Mesothelial cell of epicardium (in vitro differentiated cells): ENCODE data around the gene BTNL3. TPM values are rescaled to one million over a fixed set of nuclear protein-coding genes. Genes with fewer than 3 reads are reported as not detected.
"Not testable (repeated sequence)": the region's sequence is repeated elsewhere in the genome, so short reads cannot be mapped to it uniquely, and the experiment has no call there.

Experiments used
- DNase-seq, 2 experiments: peaks; one replicate each; pipeline ENCODE4 v3.0.0; 2021; ENCODE audit warnings: low spot score in 2 of 2; ENCODE audit not compliant: unreplicated experiment in 2 of 2
- H3K27ac Mint-ChIP-seq: 2 replicates; pipeline ENCODE4 v1.8.0; 2021; ENCODE audit warnings: mixed read lengths
- H3K27me3 Mint-ChIP-seq: 2 replicates; pipeline ENCODE4 v1.8.0; 2021; ENCODE audit warnings: low read depth, mixed read lengths
- H3K36me3 Mint-ChIP-seq: 2 replicates; pipeline ENCODE4 v1.8.0; 2021; ENCODE audit warnings: mixed read lengths
- H3K4me1 Mint-ChIP-seq: 2 replicates; pipeline ENCODE4 v1.8.0; 2021; ENCODE audit warnings: mixed read lengths
- H3K4me3 Mint-ChIP-seq: 2 replicates; pipeline ENCODE4 v1.8.0; 2021; ENCODE audit warnings: mild to moderate bottlenecking, moderate library complexity, mixed read lengths
- H3K9me3 Mint-ChIP-seq: 2 replicates; pipeline ENCODE4 v1.8.0; 2021; ENCODE audit warnings: mixed read lengths
- CTCF ChIP-seq: fragments of 200-600 bp; sonication (generic); IDR thresholded peaks from one replicate; pipeline ENCODE4 v1.5.0; 2021; ENCODE audit warnings: antibody characterized with exemption; ENCODE audit not compliant: unreplicated experiment
- total RNA-seq: library from RNA; stranded (reverse); gene quantifications from 3 replicates; pipeline ENCODE4 v1.2.1, GENCODE V29; 2021

The BTNL3 gene
- total RNA-seq, 1 donor from 2014 or later: not detected

- Mint-ChIP-seq H3K4me1 (no peaks in the 10 kb centered on the region), H3K36me3 (no peaks in the 10 kb centered on the region), H3K9me3 (no peaks in the 10 kb centered on the region), H3K27ac (no peak overlapping the region), H3K4me3 (no peak overlapping the region), H3K27me3 (peaks cover 37% of the 10 kb centered on the region)
- no peak for TF ChIP-seq CTCF
- DNase-seq: no peak
Observed at GRCh38 chr5:181044662-181045305, 56.1 kb downstream of the BTNL3 start.

- no peaks in the 10 kb centered on the region for H3K36me3 Mint-ChIP-seq
- DNase-seq: no peak
- no peak for TF ChIP-seq CTCF
Observed at GRCh38 chr5:181045316-181045715, 56.7 kb downstream of the BTNL3 start.

GRCh38 chr5:181045857-181046256 is 57.2 kb downstream of the BTNL3 start:
- not testable (repeated sequence) for H3K9me3 Mint-ChIP-seq, DNase-seq, H3K27ac Mint-ChIP-seq, H3K4me3 Mint-ChIP-seq, H3K4me1 Mint-ChIP-seq, H3K36me3 Mint-ChIP-seq
- H3K27me3 Mint-ChIP-seq: peaks cover 38% of the 10 kb centered on the region

More at GRCh38 chr5:181045316-181045715, 56.7 kb downstream of the BTNL3 start:
- no peaks in the 10 kb centered on the region for H3K9me3 Mint-ChIP-seq
- no peak overlapping the region for H3K27ac Mint-ChIP-seq
- peaks cover 37% of the 10 kb centered on the region for H3K27me3 Mint-ChIP-seq
- H3K4me1 Mint-ChIP-seq: no peaks in the 10 kb centered on the region
- no peak overlapping the region for H3K4me3 Mint-ChIP-seq

- no peak for DNase-seq
- H3K4me1 Mint-ChIP-seq: peaks cover 3% of the 10 kb centered on the region
- H3K4me3 Mint-ChIP-seq: no peak overlapping the region
- no peaks in the 10 kb centered on the region for H3K36me3 Mint-ChIP-seq
- no peak for TF ChIP-seq CTCF
- peaks cover 40% of the 10 kb centered on the region for H3K27me3 Mint-ChIP-seq
- no peak overlapping the region for H3K27ac Mint-ChIP-seq
- no peaks in the 10 kb centered on the region for H3K9me3 Mint-ChIP-seq
Observed at GRCh38 chr5:181047288-181047687, 58.6 kb downstream of the BTNL3 start.

- Mint-ChIP-seq H3K27me3 (peaks cover 38% of the 10 kb centered on the region), H3K27ac (no peak overlapping the region), H3K4me3 (no peak overlapping the region), H3K9me3 (no peaks in the 10 kb centered on the region), H3K4me1 (peaks cover 5% of the 10 kb centered on the region), H3K36me3 (no peaks in the 10 kb centered on the region)
- no peak for DNase-seq
- TF ChIP-seq CTCF: no peak
Observed at GRCh38 chr5:181047921-181048320, 59.3 kb downstream of the BTNL3 start.

- Mint-ChIP-seq H3K27me3 (peaks cover 58% of the 10 kb centered on the region), H3K4me1 (peaks cover 17% of the 10 kb centered on the region), H3K4me3 (no peak overlapping the region), H3K27ac (no peak overlapping the region), H3K36me3 (no peaks in the 10 kb centered on the region), H3K9me3 (no peaks in the 10 kb centered on the region)
- no peak for TF ChIP-seq CTCF
- no peak for DNase-seq
Observed at GRCh38 chr5:181050016-181050415, 61.4 kb downstream of the BTNL3 start.
